HG03045 (cell line): ENCODE data around the gene TJP3.
A peak's percentile ranks its signal among the peaks of the same experiment; 100 is the strongest.

Experiments used
- ATAC-seq: cut with Tn5 transposase; IDR thresholded peaks from one replicate; pipeline ENCODE4 v1.9.1; 2021; ENCODE audit warnings: mild to moderate bottlenecking, moderate library complexity; ENCODE audit not compliant: unreplicated experiment

Gene TJP3

GRCh38 chr19:3690551-3691371 is 17.4 kb upstream of the TJP3 start:
- no peak for ATAC-seq

- ATAC-seq: no peak
Observed at GRCh38 chr19:3691372-3691716, 16.8 kb upstream of the TJP3 start.

- ATAC-seq: no peak
Observed at GRCh38 chr19:3691726-3692125, 16.5 kb upstream of the TJP3 start.

GRCh38 chr19:3692141-3693024 is 15.8 kb upstream of the TJP3 start:
- no peak for ATAC-seq

GRCh38 chr19:3693025-3693925 is 14.9 kb upstream of the TJP3 start:
- ATAC-seq: no peak

GRCh38 chr19:3694361-3695123 is 13.6 kb upstream of the TJP3 start:
- no peak for ATAC-seq

- no peak for ATAC-seq
Observed at GRCh38 chr19:3695124-3695733, 13.0 kb upstream of the TJP3 start.

- ATAC-seq: no peak
Observed at GRCh38 chr19:3695986-3696659, 12.1 kb upstream of the TJP3 start.

- ATAC-seq: no peak
Observed at GRCh38 chr19:3696660-3696995, 11.6 kb upstream of the TJP3 start.

- no peak for ATAC-seq
Observed at GRCh38 chr19:3697094-3697493, 11.1 kb upstream of the TJP3 start.

GRCh38 chr19:3697671-3698385 is 10.4 kb upstream of the TJP3 start:
- ATAC-seq: no peak

GRCh38 chr19:3698386-3698950 is 9.7 kb upstream of the TJP3 start:
- no peak for ATAC-seq

GRCh38 chr19:3698974-3699740 is 9.0 kb upstream of the TJP3 start:
- no peak for ATAC-seq

- peak; percentile 31 for ATAC-seq
Observed at GRCh38 chr19:3699741-3700241, 8.4 kb upstream of the TJP3 start.

- peak; percentile 78 for ATAC-seq
Observed at GRCh38 chr19:3700242-3701032, 7.7 kb upstream of the TJP3 start, which contains the start of gene PIP5K1C. TSS of gene PIP5K1C (minus strand) at chr19:3700468. CDS start at chr19:3700390, 78 bp downstream.

- ATAC-seq: no peak
Observed at GRCh38 chr19:3701200-3701599, 7.0 kb upstream of the TJP3 start.

- ATAC-seq: no peak
Observed at GRCh38 chr19:3707868-3708206, 347 bp upstream of the TJP3 start.
